H1 (cell line): ENCODE data around the gene ALDH5A1.

Experiments
- CTCF ChIP-seq, 3 experiments: IDR thresholded peaks; 1 replicate in 2 of 3; 2 replicates in 1 of 3; pipeline versions ENCODE4 v1.5.1 to v1.6.1; 2011; ENCODE audit warnings: low read length in 3 of 3, mild to moderate bottlenecking in 3 of 3, inconsistent platforms in 2 of 3, low read depth in 1 of 3, moderate library complexity in 1 of 3; ENCODE audit not compliant: insufficient read depth in 1 of 3; ENCODE audit errors: control extremely low read depth in 1 of 3
- FOSL1 ChIP-seq: IDR thresholded peaks from 2 replicates; pipeline ENCODE4 v1.6.1; 2011; ENCODE audit warnings: mild to moderate bottlenecking, low read depth, low read length, moderate library complexity; ENCODE audit not compliant: insufficient read depth
- RAD21 ChIP-seq, 2 experiments: IDR thresholded peaks in 1 of 2; conservative IDR thresholded peaks in 1 of 2; 2 replicates each; pipeline ENCODE4 v1.6.1; 2011; ENCODE audit warnings: low read depth in 2 of 2, low read length in 2 of 2, improper control_type of control experiment in 1 of 2, inconsistent platforms in 1 of 2, mild to moderate bottlenecking in 1 of 2, moderate library complexity in 1 of 2
- TAF1 ChIP-seq: IDR thresholded peaks from 2 replicates; pipeline ENCODE4 v1.6.1; 2011; ENCODE audit warnings: mild to moderate bottlenecking, low read depth, low read length
- TF ChIP-seq, protein P1 (sequence below): IDR thresholded peaks from 2 replicates; pipeline ENCODE4 v1.6.1; 2012; ENCODE audit warnings: low read length, inconsistent platforms

- TF ChIP-seq CTCF (IDR thresholded peaks at IDR 0.05; ENCODE audit: control extremely low read depth in 1 of 3, insufficient read depth in 1 of 3, low read depth in 1 of 3, low read length in 3 of 3) (no peak), RAD21 (IDR thresholded peaks at IDR 0.05 in 1 of 2, conservative IDR thresholded peaks at IDR 0.05 in 1 of 2; ENCODE audit: low read depth in 2 of 2, low read length in 2 of 2) (no peak), FOSL1 (no peak), TAF1 (no peak)
- TF ChIP-seq, protein P1, sequence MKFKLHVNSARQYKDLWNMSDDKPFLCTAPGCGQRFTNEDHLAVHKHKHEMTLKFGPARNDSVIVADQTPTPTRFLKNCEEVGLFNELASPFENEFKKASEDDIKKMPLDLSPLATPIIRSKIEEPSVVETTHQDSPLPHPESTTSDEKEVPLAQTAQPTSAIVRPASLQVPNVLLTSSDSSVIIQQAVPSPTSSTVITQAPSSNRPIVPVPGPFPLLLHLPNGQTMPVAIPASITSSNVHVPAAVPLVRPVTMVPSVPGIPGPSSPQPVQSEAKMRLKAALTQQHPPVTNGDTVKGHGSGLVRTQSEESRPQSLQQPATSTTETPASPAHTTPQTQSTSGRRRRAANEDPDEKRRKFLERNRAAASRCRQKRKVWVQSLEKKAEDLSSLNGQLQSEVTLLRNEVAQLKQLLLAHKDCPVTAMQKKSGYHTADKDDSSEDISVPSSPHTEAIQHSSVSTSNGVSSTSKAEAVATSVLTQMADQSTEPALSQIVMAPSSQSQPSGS: no peak
Measured at GRCh38 chr6:24460966-24461365, 33.8 kb upstream of the ALDH5A1 start.
